ENCODE results near the gene EMSY.
"Not testable (repeated sequence)": the region's sequence is repeated elsewhere in the genome, so short reads cannot be mapped to it uniquely, and the experiment has no call there.

The EMSY gene

DNA sequence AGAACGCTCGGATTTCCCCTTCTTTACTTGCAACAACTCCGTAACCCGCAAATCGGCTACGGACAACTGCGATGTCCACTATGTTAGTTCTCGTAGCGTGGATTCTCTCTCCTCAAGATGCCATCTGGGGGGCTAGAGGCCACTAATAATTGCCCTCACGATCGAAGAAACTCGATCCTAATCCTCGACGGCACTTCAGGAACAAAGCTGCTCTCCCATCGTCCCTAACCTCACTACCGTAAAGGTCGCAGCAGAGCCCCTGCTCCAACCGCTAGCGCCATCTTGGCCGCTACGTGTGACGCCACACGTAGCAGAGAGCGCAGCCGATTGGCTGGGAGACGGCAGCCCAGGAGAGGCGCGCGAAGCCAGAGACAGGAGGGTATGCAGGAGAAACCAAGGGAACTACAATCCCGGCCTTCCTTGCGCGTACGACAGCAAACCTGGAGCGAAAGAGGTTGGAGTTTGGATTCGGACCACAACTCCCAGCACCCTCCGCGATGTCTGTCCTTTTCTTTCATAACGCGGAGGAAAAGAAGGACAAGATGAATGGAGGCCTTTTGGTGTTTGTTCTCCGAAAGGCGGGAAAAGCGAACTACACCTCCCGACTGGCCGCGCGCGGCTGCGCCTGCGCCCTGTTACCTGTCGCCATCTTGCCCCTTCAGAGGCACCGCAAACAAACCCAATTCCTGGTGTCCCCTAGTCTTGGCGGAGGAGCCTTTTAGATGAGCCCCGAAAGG is at the start of gene EMSY:
TSS of gene EMSY (plus strand) at position 635 of the 737 bp plus-strand sequence. CDS start 1,921 bp downstream, outside the sequence.
- DNase-seq, result peak; percentile 99

GRCh38 chr11:76395296-76395695 is 49.5 kb upstream of the EMSY start:
- DNase-seq, result no peak

- DNase-seq, result no peak
Measured at GRCh38 chr11:76397383-76397782, 47.4 kb upstream of the EMSY start.

- no peak for DNase-seq
Measured at GRCh38 chr11:76400967-76401366, 43.9 kb upstream of the EMSY start.

DNA sequence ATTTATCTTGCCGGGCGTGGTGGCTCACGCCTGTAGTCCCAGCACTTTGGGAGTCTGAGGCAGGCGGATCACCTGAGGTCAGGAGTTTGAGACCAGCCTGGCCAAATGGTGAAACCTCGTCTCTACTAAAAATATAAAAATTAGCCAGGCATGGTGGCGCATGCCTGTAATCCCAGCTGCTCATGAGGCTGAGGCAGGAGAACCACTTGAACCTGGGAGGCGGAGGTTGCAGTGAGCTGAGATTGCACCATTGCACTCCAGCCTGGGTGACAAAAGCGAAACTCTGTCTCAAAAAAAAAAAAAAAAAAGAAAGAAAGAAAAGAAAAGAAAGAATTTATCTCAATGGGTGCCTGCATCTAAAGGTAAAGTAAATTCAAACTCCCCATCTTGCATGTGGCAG is 43.3 kb upstream of the EMSY start:
- not testable (repeated sequence) for DNase-seq

DNA sequence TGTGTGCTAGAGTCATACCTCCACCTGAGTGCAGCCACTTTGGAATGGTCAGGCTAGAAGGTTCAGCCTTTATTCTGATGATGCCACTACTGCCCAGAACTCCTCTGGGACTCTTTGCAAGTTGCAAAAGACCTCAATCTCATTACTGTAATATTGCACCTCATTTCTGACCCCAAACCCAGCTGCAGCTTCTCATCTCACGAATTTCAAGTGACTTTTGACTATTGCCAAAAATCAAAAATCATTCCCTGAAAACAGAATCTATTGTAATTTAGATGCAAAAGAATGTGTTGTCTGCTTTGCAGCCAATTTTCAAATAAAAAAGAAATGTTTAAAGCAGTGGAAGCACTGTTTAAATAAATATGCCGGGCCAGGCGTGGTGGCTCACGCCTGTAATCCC is 38.5 kb upstream of the EMSY start:
- no peak for DNase-seq

- peak; percentile 29 for DNase-seq
Measured at GRCh38 chr11:76408171-76408965, 36.5 kb upstream of the EMSY start.

GRCh38 chr11:76410851-76411357 is 33.9 kb upstream of the EMSY start:
- no peak for DNase-seq

DNA sequence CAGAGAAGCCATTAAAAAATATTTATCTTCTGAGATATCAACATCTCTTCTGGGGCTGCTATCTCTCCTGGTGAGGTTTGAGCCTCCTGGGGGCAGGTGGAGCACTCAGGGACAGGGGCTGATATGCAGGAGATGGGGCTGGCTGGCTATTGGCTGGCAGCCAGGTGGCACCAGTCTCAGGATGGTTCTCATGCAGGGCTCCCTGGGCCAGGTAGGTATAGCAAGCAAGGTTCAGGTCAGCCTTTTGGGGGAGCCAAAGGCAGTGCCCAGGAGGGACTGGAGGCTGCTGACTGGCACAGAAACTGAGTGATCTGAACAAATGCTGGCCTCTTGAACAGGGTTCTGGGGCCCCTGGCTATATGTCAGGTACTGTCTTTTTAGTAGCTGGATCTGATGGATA is 29.7 kb upstream of the EMSY start:
- no peak for DNase-seq

GRCh38 chr11:76419896-76420295 is 24.9 kb upstream of the EMSY start:
- DNase-seq, result no peak

- no peak for DNase-seq
Measured at GRCh38 chr11:76424379-76424778, 20.4 kb upstream of the EMSY start.

DNA sequence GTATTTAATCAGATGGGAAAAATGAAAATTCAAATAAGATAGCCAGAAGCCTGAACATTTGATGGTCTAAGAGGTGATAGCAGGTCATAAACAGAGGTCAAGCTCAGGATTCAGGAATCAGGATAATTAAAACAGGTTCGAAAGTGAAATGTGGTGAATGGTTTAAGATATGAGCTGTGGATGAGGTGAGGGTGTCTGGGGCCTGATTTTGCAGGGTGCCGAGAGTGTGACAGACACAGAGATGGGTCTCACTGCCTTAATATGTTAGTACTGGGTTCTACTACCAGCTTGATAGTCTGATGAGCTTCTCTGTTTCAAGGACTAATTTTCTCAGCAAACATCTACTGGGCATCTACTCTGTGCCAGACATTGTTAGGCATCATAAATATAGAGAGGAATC is 19.9 kb upstream of the EMSY start:
- no peak for DNase-seq

DNA sequence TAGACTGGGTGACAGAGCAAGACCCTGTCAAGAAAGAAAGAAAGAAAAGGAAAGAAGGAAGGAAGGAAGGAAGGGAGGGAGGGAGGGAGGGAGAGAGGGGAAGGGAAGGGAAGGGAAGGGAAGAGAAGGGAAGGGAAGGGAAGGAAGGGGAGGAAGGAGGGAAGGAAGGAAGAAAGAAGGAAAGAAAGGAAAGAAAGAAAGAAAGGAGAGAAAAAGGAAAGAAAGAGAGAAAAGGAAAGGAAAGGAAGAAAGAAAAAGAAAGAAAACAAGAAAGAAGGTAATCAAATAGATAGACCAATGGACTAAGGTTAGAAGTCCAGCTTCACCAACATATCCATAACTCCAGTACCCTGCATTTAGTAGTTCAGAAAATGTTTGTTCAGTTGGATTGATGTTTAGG is 18.2 kb upstream of the EMSY start:
- DNase-seq, result no peak

GRCh38 chr11:76436020-76436419 is 8.8 kb upstream of the EMSY start:
- DNase-seq, result no peak

GRCh38 chr11:76443268-76443980 is 1.4 kb upstream of the EMSY start:
- DNase-seq, result no peak

DNA sequence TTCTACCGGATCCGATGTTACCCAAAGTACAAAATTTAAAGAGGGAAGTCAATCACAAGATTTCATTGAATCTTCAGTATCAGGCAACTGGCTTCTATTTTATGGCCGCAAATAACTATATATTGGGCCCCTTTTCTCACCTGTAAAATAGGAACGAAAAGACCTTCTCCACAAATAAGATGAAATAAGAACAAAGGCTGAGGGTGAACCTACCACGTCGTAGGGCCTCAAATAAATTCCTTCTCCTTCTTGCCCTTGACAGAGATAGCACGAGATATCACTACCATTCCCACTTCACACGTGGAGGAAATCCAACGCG is 794 bp upstream of the EMSY start:
- DNase-seq, result no peak

GRCh38 chr11:76445121-76446084 is 585 bp downstream of the EMSY start:
- DNase-seq, result peak; percentile 67

- no peak for DNase-seq
Measured at GRCh38 chr11:76448506-76448905, 3.7 kb downstream of the EMSY start.

DNA sequence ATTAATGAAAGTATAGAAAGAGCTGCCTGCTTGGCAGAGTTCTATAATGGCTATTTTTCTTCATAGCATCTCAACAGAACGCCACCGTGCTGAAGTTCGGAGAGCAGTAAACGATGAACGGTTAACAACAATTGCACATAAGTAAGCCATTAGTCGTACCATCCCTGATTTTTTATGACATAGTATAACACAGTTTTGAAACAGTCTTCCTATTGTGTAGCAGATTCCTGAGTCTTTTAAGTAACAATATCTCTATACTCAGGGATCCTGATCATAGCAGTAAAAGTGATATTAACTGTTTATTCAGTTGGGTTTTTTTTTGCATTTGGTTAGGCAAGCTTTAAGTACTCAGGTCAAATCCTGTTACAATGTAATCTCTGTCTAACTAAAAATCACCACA is 8.4 kb downstream of the EMSY start:
- DNase-seq, result no peak

DNA sequence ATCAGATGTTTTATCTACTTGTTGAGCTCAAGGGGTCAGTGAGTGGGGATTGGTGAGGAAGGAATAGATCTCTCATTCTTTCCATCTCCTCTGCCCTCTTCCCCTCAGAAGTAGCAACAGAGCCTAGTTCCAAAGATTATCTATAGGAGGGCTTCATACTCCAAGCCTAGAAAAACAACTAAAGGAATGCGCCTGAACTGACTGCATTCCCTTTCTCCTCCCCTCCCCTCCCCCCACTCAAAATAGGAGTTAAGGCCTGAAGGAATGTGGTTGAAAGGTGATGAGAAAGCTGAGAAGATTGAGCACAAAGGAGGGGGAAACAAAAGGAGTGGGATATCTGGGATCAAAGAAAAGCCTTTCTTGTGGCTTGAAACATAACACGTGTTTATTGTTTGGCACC is 10.5 kb downstream of the EMSY start:
- no peak for DNase-seq

DNA sequence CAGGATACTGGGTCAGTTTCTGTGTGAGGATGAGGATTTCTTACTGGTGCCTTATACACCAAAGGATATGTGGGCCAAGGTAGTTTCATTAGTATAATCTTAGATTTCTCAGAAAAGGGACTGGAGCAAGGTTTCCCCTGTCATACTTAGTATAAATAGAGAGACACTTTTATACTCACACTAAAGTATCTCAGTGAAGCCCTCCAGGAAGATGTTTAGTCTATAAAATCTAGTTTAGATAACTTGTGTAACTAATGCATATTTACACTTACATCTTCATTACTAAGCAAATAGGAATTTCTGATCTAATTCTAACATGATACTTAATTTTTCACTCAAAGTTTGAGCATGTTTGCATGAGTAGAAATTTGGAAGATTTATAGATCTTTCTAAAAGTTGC is 11.1 kb downstream of the EMSY start:
- DNase-seq, result no peak

DNA sequence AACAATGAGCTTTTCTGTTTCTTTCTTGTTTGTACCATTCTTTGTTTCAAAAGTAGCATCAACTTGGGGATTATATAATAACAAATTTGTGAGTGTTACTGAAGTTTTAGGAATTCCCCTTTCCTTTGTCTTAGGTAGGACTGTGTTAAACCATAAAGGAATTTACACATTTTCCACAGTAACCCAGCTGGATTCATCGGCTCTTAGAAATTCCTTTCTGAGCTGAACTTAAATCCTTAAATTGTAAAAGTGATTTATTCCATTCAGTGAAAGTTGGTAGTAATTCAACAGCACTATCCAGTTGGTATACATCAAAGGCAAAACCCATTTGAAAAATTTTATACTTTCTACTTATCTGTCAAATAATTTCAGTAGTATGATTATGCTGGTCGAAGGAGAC is 11.8 kb downstream of the EMSY start:
- DNase-seq, result no peak

GRCh38 chr11:76459299-76459698 is 14.5 kb downstream of the EMSY start:
- no peak for DNase-seq

Measured in NCI-H345 (cell line).